SK-N-MC (cell line): ENCODE results near the gene IL12RB2.

Experiments
- DNase-seq: peaks from one replicate; pipeline ENCODE4 v3.0.0-alpha.2; 2011; ENCODE audit warnings: low read depth, low spot score
- H3K27ac ChIP-seq: fragments of 200-600 bp; sonication (generic); 2 replicates; pipeline ENCODE4 v1.5.1; 2016; ENCODE audit warnings: mixed run types
- H3K36me3 ChIP-seq: fragments of 200-600 bp; sonication (generic); 2 replicates; pipeline ENCODE4 v1.6.1; 2017; ENCODE audit warnings: antibody characterized with exemption, low read length, mixed read lengths; ENCODE audit not compliant: insufficient read depth
- H3K4me3 ChIP-seq: fragments of 200-600 bp; sonication (generic); 2 replicates; pipeline ENCODE4 v1.5.1; 2016
- H3K9ac ChIP-seq: fragments of 200-600 bp; sonication (generic); 2 replicates; pipeline ENCODE4 v1.8.0; 2017; ENCODE audit warnings: mixed run types, mixed read lengths; ENCODE audit not compliant: insufficient read length
- H3K9me3 ChIP-seq: fragments of 200-600 bp; sonication (generic); 2 replicates; pipeline ENCODE4 v1.6.1; 2017; ENCODE audit warnings: low read depth, mild to moderate bottlenecking, antibody characterized with exemption, low read length, moderate library complexity, mixed read lengths
- EZH2 ChIP-seq: fragments of 200-600 bp; sonication (generic); IDR thresholded peaks from one replicate; pipeline ENCODE4 v1.6.1; 2017; ENCODE audit warnings: antibody characterized with exemption
- FOXP2 ChIP-seq: optimal IDR thresholded peaks from 2 replicates; pipeline ENCODE3; 2011; ENCODE audit warnings: mild to moderate bottlenecking, moderate library complexity; ENCODE audit not compliant: insufficient read depth; ENCODE audit errors: extremely low read length, control extremely low read depth
- POLR2AphosphoS5 ChIP-seq: IDR thresholded peaks from 2 replicates; pipeline ENCODE4 v1.6.1; 2012; ENCODE audit warnings: mild to moderate bottlenecking, low read depth, low read length, borderline replicate concordance

IL12RB2 gene

GRCh38 chr1:67336783-67337182 lies 29.1 kb downstream of the IL12RB2 start:
- no peaks in the 10 kb centered on the region for H3K36me3 ChIP-seq
- no peak for TF ChIP-seq POLR2AphosphoS5
- no peak for TF ChIP-seq FOXP2
- TF ChIP-seq EZH2 = no peak
- no peak overlapping the region for H3K9ac ChIP-seq
- H3K9me3 ChIP-seq = no peaks in the 10 kb centered on the region
- DNase-seq = no peak
- no peak overlapping the region for H3K27ac ChIP-seq
- no peak overlapping the region for H3K4me3 ChIP-seq

- Histone ChIP-seq H3K4me3 (no peak overlapping the region), H3K9me3 (no peaks in the 10 kb centered on the region), H3K36me3 (no peaks in the 10 kb centered on the region), H3K9ac (no peak overlapping the region), H3K27ac (no peak overlapping the region)
- DNase-seq = no peak
- TF ChIP-seq EZH2 = no peak
- TF ChIP-seq FOXP2 = no peak
- no peak for TF ChIP-seq POLR2AphosphoS5
Observed at GRCh38 chr1:67338642-67339041, 31.0 kb downstream of the IL12RB2 start.

GRCh38 chr1:67339623-67340343 lies 32.1 kb downstream of the IL12RB2 start:
- Histone ChIP-seq H3K36me3 (no peaks in the 10 kb centered on the region), H3K9ac (no peak overlapping the region), H3K4me3 (no peak overlapping the region), H3K27ac (no peak overlapping the region), H3K9me3 (no peaks in the 10 kb centered on the region)
- no peak for DNase-seq
- TF ChIP-seq EZH2 (no peak), FOXP2 (no peak), POLR2AphosphoS5 (no peak)

- no peak overlapping the region for H3K9ac ChIP-seq
- no peaks in the 10 kb centered on the region for H3K36me3 ChIP-seq
- H3K9me3 ChIP-seq = no peaks in the 10 kb centered on the region
- no peak for TF ChIP-seq FOXP2
- no peak for TF ChIP-seq POLR2AphosphoS5
- TF ChIP-seq EZH2 = no peak
- no peak for DNase-seq
- no peak overlapping the region for H3K27ac ChIP-seq
- no peak overlapping the region for H3K4me3 ChIP-seq
Observed at GRCh38 chr1:67342076-67342890, 34.6 kb downstream of the IL12RB2 start.

DNA sequence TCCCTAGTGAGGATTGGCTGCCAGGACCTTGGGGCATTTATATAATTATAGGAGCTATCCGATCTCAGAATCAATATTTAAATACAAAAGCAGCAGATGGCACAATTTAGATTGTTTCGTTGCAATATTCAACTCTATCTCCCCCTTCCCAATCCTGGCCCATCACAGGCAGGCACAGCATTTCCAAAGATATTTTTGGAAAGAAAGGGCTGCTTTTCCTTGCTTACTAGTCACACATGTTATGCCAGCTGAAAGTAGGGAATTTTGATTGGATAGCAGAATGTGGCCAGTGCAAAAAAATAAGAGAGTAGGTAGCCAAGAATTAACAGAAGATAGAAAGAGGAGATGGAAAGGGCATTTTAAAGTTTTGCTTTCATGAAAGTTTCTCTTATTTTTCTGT lies 37.9 kb downstream of the IL12RB2 start:
- Histone ChIP-seq H3K36me3 (no peaks in the 10 kb centered on the region), H3K27ac (no peak overlapping the region), H3K9ac (no peak overlapping the region), H3K9me3 (no peaks in the 10 kb centered on the region), H3K4me3 (no peak overlapping the region)
- no peak for DNase-seq
- no peak for TF ChIP-seq POLR2AphosphoS5
- TF ChIP-seq FOXP2 = no peak
- no peak for TF ChIP-seq EZH2

GRCh38 chr1:67346982-67347381 lies 39.3 kb downstream of the IL12RB2 start:
- TF ChIP-seq POLR2AphosphoS5 (no peak), FOXP2 (no peak), EZH2 (no peak)
- no peak for DNase-seq
- Histone ChIP-seq H3K27ac (peak overlapping the region; percentile 53), H3K4me3 (0 out of 2 replicates have a peak overlapping the region, but pooled peaks have one; percentile 11), H3K9ac (no peak overlapping the region), H3K36me3 (no peaks in the 10 kb centered on the region), H3K9me3 (no peaks in the 10 kb centered on the region)

DNA sequence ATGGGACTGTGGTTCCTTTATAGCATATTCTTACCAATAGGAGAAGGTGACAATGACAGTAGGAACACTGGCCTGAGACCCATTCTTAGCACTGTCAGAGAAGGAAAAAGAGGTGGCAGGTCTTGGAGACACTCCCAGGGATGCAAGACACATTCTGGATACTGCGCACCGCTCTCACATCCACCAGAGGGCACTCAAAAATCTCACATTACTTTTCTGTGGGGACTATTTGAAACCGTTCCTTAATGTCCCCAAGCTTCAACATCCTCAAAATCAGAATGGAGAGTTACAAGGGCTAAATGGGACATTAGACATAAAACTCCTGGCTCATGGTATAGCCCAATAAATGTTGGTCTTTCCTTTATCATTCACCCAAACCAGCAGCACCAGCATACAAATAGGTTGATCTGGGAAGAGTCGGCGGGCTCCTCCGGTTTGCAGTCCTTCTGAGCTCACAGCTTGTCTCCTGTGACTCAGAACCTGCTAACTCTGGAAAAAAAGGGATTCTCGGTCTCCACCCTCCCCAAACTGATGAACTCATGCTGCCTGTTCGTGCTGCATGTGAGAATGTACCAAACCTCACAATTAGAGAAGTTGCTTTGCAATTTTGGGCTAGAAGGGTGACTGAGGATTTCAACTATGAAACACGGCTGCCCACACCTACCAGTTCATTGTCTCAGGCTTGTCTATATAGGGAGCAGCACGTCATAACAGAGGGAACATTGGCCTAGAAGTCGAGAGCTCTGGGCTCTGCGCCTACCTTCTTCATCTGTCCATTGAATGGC lies 40.2 kb downstream of the IL12RB2 start:
- Histone ChIP-seq H3K4me3 (no peak overlapping the region), H3K9ac (no peak overlapping the region), H3K27ac (peak overlapping the region; percentile 53; the same call in 1 of the 2 replicates), H3K9me3 (no peaks in the 10 kb centered on the region), H3K36me3 (no peaks in the 10 kb centered on the region)
- DNase-seq = no peak
- no peak for TF ChIP-seq EZH2
- TF ChIP-seq POLR2AphosphoS5 = no peak
- no peak for TF ChIP-seq FOXP2

- no peak for DNase-seq
- no peak overlapping the region for H3K9ac ChIP-seq
- no peak for TF ChIP-seq FOXP2
- no peak for TF ChIP-seq POLR2AphosphoS5
- TF ChIP-seq EZH2 = no peak
- H3K36me3 ChIP-seq = no peaks in the 10 kb centered on the region
- no peaks in the 10 kb centered on the region for H3K9me3 ChIP-seq
- no peak overlapping the region for H3K27ac ChIP-seq
- H3K4me3 ChIP-seq = no peak overlapping the region
Observed at GRCh38 chr1:67348586-67349252, 41.0 kb downstream of the IL12RB2 start.
